ENCODE data around the gene CYP4F22.
"Not testable (repeated sequence)": the region's sequence is repeated elsewhere in the genome, so short reads cannot be mapped to it uniquely, and the experiment has no call there.

CYP4F22 gene

GRCh38 chr19:15508035-15508710 is at the start of gene CYP4F22:
Gene CYP4F22, plus strand, starts transcription at chr19:15508525. Its CDS starts 16,812 bp downstream, at chr19:15525337.
- no peak for DNase-seq

DNA sequence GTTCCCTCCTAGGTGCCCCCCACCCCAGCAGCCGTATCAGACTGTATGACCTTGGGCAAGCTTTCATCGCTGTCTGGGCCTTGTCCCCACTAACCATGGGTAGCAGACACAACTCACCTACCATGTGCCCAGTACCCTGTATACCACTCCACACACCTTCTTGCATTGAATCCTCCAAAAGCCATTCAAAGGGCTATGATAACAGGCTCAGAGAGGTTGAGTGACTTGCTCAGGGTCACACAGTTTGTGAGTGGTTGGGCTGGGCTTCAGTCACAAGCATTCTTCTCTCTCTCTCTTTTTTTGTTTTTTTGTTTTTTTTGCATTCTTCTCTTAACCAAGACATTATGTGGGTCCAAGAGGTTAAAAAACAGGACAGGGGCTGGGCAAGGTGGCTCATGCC is 46.6 kb upstream of the CYP4F22 start:
- DNase-seq, result no peak

DNA sequence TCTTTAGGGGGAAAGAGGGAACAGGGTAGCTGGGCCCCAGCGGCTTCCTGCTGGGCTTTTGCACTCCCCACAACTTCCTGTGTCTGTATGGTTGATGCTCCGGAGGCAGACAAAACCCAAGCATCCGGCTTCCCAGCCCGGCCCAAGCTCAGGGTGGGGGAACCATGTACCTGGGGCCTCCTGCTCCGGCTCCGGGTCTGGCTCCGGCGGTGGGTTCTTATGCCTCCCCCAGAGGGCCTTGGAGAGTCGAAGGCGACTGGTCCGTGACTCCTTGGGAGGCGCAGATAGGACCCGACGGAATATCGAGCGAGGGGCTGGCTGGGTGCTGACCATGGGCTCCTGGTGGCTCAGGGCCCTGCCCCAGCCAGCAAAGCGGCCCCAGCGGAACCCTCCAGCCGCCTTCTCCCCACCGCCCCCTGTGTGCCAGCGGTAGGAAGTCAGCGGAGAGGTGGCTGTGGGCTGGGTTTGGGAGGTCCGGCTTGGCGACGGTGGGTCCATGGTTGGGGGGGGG is 44.4 kb upstream of the CYP4F22 start:
- peak; percentile 87 for DNase-seq

DNA sequence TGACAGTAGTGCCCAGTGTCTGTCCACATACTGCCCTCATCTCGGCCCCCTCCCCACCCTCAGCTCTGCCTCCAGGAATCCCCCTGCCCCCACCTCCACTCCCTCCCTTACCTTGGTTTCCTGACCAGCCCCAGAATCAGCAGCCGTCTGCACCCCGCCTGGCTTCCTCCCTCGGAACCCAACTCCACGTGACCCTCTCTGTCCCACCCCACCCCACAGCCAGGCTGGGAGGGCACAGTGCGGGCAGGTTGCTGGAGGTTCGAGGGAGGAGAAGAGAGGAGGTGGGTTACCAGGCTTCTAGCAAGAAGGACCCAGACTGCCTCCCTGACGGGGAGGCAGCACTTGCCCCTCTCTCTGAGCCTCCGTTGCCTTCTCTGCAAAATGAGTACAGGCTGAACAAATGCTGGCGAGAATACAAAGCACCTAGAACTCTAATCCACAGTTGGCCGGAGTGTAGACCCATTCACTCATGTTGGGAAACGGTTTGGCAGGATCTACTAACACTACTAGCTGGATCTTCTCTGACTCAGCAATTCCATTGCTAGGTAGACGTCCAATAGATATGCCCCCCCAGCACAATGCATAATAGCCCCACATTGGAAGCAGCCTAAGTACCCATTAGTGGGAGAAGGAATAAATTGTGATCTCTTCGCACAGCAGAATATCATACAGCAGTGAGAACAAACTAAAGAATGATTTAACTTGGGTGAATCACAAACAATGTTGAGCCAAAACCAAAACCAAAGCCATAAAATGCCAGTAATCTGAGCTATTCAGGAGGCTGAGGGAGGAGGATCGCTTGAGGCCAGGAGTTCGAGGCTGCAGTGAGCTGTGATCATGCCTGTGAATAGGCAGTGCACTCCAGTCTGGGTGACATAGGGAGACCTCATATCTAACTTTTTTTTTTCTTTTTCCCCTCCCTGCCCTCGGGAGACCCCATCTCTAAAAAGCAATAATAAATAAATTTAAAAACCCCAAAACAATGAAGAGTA is 43.6 kb upstream of the CYP4F22 start, which contains the start of gene RASAL3:
Gene RASAL3, minus strand, starts transcription at position 151 of the 992 bp plus-strand sequence. CDS start 186 bp downstream, outside the sequence.
- peak; percentile 82 for DNase-seq

GRCh38 chr19:15466851-15467733 is 41.2 kb upstream of the CYP4F22 start:
- peak; percentile 96 for DNase-seq

DNA sequence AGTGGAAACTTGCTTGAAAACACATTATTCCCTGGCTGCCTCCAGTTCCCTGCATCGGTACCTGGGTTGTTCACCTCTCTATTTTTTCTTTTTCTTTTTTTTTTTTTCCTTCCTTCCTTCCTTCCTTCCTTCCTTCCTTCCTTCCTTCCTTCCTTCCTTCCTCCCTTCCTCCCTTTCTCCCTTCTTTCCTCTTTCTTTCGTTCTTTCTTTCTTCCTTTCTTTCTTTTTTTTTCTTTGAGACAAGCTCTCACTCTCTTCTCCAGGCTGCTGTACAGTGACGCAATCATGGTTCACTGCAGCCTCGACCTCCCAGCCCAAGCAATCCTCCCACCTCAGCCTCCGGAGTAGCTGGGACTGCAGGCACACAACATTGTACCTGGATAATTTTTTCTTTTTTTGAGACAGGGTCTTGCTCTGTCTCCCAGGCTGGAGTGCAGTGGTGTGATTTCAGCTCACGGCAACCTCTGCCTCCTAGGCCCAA is 40.6 kb upstream of the CYP4F22 start:
- no peak for DNase-seq

DNA sequence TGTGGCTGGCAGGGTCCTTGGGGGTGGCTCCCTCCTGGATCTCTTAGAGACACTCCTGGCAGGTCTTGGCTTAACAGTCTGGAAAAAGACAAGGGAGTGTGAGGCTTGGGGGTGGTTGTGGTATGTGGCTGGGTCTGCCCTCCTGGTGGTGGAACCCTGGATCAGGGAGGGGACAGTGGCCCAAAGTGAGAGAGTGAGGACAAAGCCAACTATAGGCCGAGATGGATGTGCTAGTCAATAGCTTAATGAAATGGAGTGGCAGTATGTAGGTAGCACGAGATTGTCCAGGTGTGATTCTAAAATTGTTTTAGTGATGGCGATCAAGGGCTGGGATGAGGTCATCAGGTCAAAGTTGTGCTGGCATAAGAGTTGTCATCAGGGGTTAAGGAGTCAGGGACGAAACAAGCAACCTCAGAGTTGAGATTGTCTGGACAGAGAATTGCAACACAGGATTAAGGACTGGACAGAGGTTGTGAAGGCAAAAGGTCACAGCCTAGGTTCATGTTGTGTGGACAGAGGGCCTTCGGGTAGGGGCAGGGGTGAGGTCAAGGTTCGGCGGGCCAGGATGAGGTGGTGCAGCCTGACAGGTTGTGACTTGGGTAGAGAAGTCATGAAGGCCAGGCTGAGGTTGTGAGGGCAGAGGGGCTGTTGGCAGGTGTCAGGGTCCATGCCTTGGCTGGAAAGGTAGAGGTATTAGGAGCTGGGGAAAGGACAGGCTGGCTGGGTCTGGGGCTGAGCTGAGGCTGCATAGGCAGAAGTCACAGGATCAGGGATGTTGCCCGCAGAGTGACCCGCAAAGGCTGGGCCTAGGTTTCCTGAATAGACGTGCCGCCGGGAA is 39.4 kb upstream of the CYP4F22 start:
- DNase-seq, result no peak

- DNase-seq, result peak; percentile 22
These were observed 38.6 kb upstream of the CYP4F22 start for GRCh38 chr19:15469513-15470297.

DNA sequence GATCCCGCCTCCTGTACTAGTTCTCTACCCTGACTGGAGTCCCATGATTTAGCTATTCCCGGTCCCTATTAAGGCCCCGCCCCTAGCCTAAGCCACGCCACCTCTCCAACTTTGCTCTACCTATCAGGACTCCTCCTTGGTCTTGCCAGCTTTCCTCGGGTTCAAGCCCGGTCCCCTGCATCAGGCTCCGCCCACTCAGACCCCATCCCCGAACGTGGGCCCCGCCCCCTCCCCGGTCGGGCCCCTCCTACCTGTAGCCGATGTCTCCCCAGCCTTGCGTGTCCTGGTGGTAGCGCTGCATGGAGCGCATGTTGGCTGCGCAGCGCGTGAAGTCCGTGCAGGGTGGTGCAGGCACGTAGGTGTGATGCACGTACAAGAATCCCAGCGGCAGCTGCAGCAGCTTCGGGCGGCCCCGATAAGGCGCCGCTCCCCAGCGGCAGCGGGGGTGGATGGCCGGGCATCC is 36.7 kb upstream of the CYP4F22 start:
- DNase-seq, result no peak

DNA sequence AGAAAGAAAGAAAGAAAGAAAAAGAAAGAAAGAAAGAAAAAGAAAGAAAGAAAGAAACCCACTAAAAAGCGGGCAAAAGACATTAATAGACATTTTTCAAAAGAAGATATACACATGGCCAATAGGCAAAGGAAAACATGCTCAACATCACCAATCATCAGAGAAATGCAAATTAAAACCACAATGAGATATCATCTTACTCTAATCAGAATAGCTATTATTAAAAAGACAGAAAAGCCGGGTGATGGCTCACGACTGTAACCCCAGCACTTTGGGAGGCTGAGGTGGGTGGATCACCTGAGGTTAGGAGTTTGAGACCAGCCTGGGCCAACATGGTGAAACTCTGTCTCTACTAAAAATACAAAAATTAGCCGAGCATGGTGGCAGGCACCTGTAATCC is 34.5 kb upstream of the CYP4F22 start:
- DNase-seq, result peak; percentile 26

DNA sequence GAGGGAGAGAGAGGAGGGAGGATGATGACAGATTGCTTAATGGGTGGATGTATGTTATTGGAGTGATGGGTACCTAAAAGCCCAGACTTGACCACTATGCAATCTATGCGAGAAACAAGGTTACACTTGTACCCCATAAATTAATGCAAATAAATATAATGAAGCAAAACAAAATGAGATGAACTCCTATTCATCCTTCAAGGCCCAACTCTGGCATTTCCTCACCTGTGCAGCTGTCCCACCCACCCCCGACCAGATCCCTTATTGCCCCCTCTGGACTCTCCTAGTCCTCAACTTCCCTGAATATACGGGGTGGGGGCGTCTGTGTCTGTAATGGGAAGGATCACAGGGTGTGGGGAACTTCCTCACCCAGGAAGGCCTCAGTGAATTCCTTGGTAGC is 33.2 kb upstream of the CYP4F22 start:
- no peak for DNase-seq

- no peak for DNase-seq
These were observed 32.7 kb upstream of the CYP4F22 start for GRCh38 chr19:15475611-15476010.

- no peak for DNase-seq
These were observed 32.0 kb upstream of the CYP4F22 start for GRCh38 chr19:15476325-15476724.

- no peak for DNase-seq
These were observed 28.7 kb upstream of the CYP4F22 start, which contains the start of gene PGLYRP2 for GRCh38 chr19:15479391-15480345. Gene PGLYRP2, minus strand, starts transcription at chr19:15479501. Its CDS starts 130 bp downstream, at chr19:15479371.

- DNase-seq, result not testable (repeated sequence)
These were observed 27.3 kb upstream of the CYP4F22 start for GRCh38 chr19:15480996-15481395.

DNA sequence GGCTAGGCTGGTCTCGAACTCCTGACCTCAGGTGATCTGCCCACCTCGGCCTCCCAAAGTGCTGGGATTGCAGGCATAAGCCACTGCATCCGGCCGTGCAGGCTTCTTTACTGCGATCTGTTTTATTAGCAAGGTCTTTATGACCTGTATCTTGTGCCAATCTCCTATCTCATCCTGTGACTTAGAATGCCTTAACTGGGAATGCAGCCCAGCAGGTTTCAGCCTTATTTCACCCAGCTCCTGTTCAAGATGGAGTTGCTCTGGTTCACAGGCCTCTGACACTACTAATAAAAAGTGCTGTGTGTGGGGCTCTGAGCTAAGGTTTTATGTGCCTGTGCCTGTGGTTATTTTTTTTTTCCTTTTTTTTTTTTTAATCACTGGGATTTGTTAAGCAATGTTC is 22.6 kb upstream of the CYP4F22 start:
- not testable (repeated sequence) for DNase-seq

- no peak for DNase-seq
These were observed 21.3 kb upstream of the CYP4F22 start for GRCh38 chr19:15487038-15487437.

DNA sequence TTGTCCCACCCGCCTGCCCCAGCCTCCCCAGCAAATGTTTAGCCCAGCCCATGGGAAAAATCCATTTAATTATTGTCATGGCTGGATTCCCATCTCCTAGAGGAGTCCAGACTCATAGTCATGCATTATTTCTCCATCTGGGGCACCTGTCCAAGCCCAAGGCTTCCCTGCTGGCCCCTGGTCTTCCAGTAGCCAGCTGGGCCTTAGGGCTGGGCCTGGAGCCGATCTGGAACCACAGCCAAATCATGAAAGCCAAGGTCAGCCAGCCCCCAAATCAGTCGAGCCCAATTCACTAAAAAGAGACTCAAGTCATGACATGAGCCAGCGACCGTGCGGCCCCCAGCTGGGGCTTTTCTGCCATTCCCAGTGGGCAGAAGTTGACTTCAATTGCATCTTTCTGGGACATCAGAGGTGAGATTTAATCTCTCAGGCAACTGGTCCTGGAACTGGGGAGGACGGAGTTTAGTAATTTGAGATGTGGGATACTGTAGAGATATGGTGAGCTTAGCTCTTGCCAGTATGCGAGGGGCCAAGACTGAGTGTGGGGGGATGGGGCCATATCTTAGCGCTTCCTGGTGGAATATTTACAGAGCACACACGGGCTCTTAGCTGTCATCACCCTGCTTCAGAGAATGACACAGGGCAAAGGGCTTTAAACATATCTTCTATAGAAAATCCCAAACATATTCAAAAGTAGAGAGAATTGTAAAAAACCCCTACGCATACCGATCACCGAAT is 19.7 kb upstream of the CYP4F22 start:
- no peak for DNase-seq

All from CD4-positive, alpha-beta T cell treated with Interleukin-4 for 4 hours (primary cell).